K562 (cell line): ENCODE results near the gene RPF1. TPM values are rescaled to one million over a fixed set of nuclear protein-coding genes. Genes with fewer than 3 reads are reported as not detected.

ENCODE experiments used
- ARID2 ChIP-seq: fragments of 450-650 bp; IDR thresholded peaks from 2 replicates; pipeline ENCODE4 v1.6.1; 2017; ENCODE audit warnings: antibody characterized with exemption, mild to moderate bottlenecking
- DEAF1 ChIP-seq: fragments of 450-650 bp; formaldehyde crosslinking; IDR thresholded peaks from 2 replicates; pipeline ENCODE4 v1.4.0; 2020; ENCODE audit warnings: mild to moderate bottlenecking, moderate library complexity
- ETV5 ChIP-seq: sonication (generic); formaldehyde crosslinking; IDR thresholded peaks from 2 replicates; pipeline ENCODE4 v1.4.0; 2020; ENCODE audit warnings: low read depth, mild to moderate bottlenecking, missing genetic modification reagents
- GATAD2A ChIP-seq: fragments of 450-650 bp; IDR thresholded peaks from 2 replicates; pipeline ENCODE4 v1.6.1; 2017
- HLTF ChIP-seq: fragments of 450-650 bp; IDR thresholded peaks from 2 replicates; pipeline ENCODE4 v1.6.1; 2016
- HOXB6 ChIP-seq: fragments of 250-450 bp; sonication (Bioruptor Pico); IDR thresholded peaks from 2 replicates; pipeline ENCODE4 v1.5.1; 2022; ENCODE audit warnings: mild to moderate bottlenecking, borderline replicate concordance
- MAZ ChIP-seq, 2 experiments: fragments of 450-650 bp in 1 of 2; sonication (generic) in 1 of 2; formaldehyde crosslinking; IDR thresholded peaks in 1 of 2; conservative IDR thresholded peaks in 1 of 2; 2 replicates each; pipeline versions ENCODE4 v1.4.0 to v1.5.0; 2020; ENCODE audit warnings: mild to moderate bottlenecking in 1 of 2, missing genetic modification reagents in 1 of 2
- MECOM ChIP-seq: fragments of 250-450 bp; sonication (Bioruptor Pico); IDR thresholded peaks from 2 replicates; pipeline ENCODE4 v1.8.0; 2022; ENCODE audit warnings: inconsistent platforms
- NCOA2 ChIP-seq, 2 experiments: fragments of 450-650 bp; IDR thresholded peaks; 2 replicates each; pipeline ENCODE4 v1.6.1; 2018; ENCODE audit warnings: mild to moderate bottlenecking in 2 of 2, moderate library complexity in 1 of 2; ENCODE audit not compliant: partially characterized antibody in 2 of 2
- NFYB ChIP-seq: IDR thresholded peaks from 2 replicates; pipeline ENCODE4 v1.6.1; 2011; ENCODE audit warnings: mild to moderate bottlenecking, moderate library complexity; ENCODE audit not compliant: insufficient read length; ENCODE audit errors: extremely low read depth
- POLR2H ChIP-seq: IDR thresholded peaks from 2 replicates; pipeline ENCODE4 v1.6.1; 2016; ENCODE audit warnings: missing genetic modification characterization, low read depth, mild to moderate bottlenecking, control low read depth, missing compliant biosample characterization, moderate library complexity
- PURB ChIP-seq: sonication (generic); formaldehyde crosslinking; IDR thresholded peaks from 2 replicates; pipeline ENCODE4 v1.9.0; 2021; ENCODE audit warnings: low read depth, mild to moderate bottlenecking, missing genetic modification reagents
- RHOXF2B ChIP-seq: fragments of 250-450 bp; sonication (Bioruptor Pico); conservative IDR thresholded peaks from 2 replicates; pipeline ENCODE4 v1.5.1; 2021
- SAP30 ChIP-seq: fragments of 200-600 bp; sonication (generic); IDR thresholded peaks from 2 replicates; pipeline ENCODE4 v1.6.1; 2012; ENCODE audit warnings: borderline replicate concordance, low read depth, mild to moderate bottlenecking, moderate library complexity, low read length, control low read depth, inconsistent platforms; ENCODE audit not compliant: insufficient read depth, poor library complexity, severe bottlenecking
- SETDB1 ChIP-seq: IDR thresholded peaks from one replicate; pipeline ENCODE4 v1.6.1; 2012; ENCODE audit warnings: low read length, control low read depth, inconsistent platforms
- SIN3A ChIP-seq, 2 experiments: fragments of 150-350 bp in 1 of 2; IDR thresholded peaks; 2 replicates each; pipeline ENCODE4 v1.6.1; 2011 to 2016; ENCODE audit warnings: borderline replicate concordance in 2 of 2, low read depth in 2 of 2, low read length in 2 of 2, mild to moderate bottlenecking in 2 of 2, moderate library complexity in 2 of 2; ENCODE audit not compliant: control insufficient read depth in 1 of 2
- TCF7 ChIP-seq: sonication (generic); IDR thresholded peaks from 2 replicates; pipeline ENCODE4 v1.6.1; 2016; ENCODE audit warnings: antibody characterized with exemption, borderline replicate concordance
- ZBTB43 ChIP-seq: sonication (generic); formaldehyde crosslinking; IDR thresholded peaks from 2 replicates; pipeline ENCODE4 v1.8.0; 2023; ENCODE audit warnings: mild to moderate bottlenecking, missing genetic modification reagents
- ZFP30 ChIP-seq: fragments of 250-450 bp; sonication (Bioruptor Pico); IDR thresholded peaks from 2 replicates; pipeline ENCODE4 v1.8.0; 2022; ENCODE audit warnings: moderate library complexity, mild to moderate bottlenecking, inconsistent platforms, borderline replicate concordance
- ZFPM2 ChIP-seq: fragments of 250-450 bp; sonication (Bioruptor Pico); IDR thresholded peaks from 2 replicates; pipeline ENCODE4 v1.5.1; 2022; ENCODE audit warnings: mild to moderate bottlenecking
- ZNF239 ChIP-seq: fragments of 250-450 bp; sonication (Bioruptor Pico); IDR thresholded peaks from 2 replicates; pipeline ENCODE4 v1.4.0; 2020; ENCODE audit warnings: mild to moderate bottlenecking
- ZNF830 ChIP-seq: fragments of 250-450 bp; sonication (Bioruptor Pico); IDR thresholded peaks from 2 replicates; pipeline ENCODE4 v1.5.0; 2021; ENCODE audit warnings: mild to moderate bottlenecking
- ZZZ3 ChIP-seq: fragments of 450-650 bp; IDR thresholded peaks from 2 replicates; pipeline ENCODE4 v1.6.1; 2016; ENCODE audit warnings: antibody characterized with exemption, mild to moderate bottlenecking, moderate library complexity
- polyA plus RNA-seq, 8 experiments: library from polyadenylated mRNA; depleted of rRNA in 4 of 8; stranded (reverse) in 5 of 8; unstranded in 3 of 8; fragments of >200 nt; fragmentation: Nextera tagmentation in 2 of 8; fragmentation: Illumina TruSeq in 1 of 8; extraction: Ambion mirVana in 2 of 8; extraction: Trizol in 1 of 8; gene quantifications; 2 replicates each; pipeline versions ENCODE4 v1.2.1 to v1.2.3, GENCODE V29; 2011 to 2014; ENCODE audit warnings: inconsistent platforms in 1 of 8, missing spikeins in 1 of 8
- total RNA-seq, 7 experiments: library from RNA; depleted of rRNA in 6 of 7; stranded (reverse); fragments of >200 nt in 6 of 7; fragmentation: Illumina TruSeq in 2 of 7; extraction: Trizol in 2 of 7; gene quantifications; 2 replicates each; pipeline versions ENCODE4 v1.2.1 to v1.2.3, GENCODE V29; 2011 to 2021; ENCODE audit warnings: low replicate concordance in 1 of 7
- TF ChIP-seq, protein P1 (sequence below): fragments of 450-650 bp; formaldehyde crosslinking; IDR thresholded peaks from 2 replicates; pipeline ENCODE4 v1.4.0; 2022; ENCODE audit warnings: mild to moderate bottlenecking, moderate library complexity

The RPF1 gene
- total and polyA plus RNA-seq, 9 of the 15 experiments (the other 6 are each of a cell fraction or from before 2014, with no cell fraction given), result 52.4 to 156 (median 90.2) TPM

DNA sequence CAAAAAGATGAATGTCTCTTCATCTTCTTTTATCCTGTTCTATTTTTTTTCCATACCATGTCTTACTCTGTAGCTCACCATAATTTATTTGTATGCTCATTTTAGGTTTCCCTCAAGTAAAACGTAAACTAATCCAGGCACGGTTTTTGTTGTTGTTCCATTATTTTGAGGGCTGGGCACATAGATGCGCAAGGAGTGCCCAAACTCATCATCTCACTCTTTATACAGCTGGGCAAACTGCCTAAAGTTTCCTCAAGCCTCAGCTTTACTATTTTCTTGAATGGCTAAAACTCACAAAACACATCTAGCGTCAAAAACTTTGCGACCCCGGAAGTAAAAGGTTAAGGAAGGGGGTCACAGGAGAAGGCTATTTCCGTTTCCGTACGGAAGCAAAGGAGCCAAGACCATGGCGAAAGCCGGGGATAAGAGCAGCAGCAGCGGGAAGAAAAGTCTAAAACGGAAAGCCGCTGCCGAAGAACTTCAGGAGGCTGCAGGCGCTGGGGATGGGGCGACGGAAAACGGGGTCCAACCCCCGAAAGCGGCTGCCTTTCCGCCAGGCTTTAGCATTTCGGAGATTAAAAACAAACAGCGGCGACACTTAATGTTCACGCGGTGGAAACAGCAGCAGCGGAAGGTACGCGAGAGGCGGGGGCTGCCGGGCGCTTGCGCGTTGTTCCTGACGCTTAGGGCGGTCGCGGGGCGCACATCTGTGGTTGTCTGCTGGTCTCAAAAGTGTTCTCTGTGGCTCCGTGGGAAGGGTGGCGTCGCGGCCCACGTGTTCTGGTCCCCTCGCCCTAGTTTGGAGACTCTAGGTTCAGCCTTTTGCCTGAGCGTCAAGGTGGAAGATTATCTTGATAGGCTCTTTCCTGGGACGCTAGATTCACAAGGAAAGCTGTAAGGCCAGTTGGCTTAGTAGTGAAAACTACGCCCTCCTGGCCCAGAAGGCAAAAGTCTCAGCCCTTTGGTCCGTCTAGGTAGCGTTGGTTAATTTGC lies at the start of gene RPF1 (continued):
- TF ChIP-seq NFYB, result no peak
- peak; percentile 65; the same call in 1 of the 2 replicates for TF ChIP-seq ETV5
- no peak for TF ChIP-seq ZBTB43
- TF ChIP-seq HOXB6 (CRISPR knock-in tag), result no peak
- 0 out of 2 replicates have a peak, but pooled peaks have one; percentile 33 for TF ChIP-seq MECOM
- no peak for TF ChIP-seq ZZZ3
- TF ChIP-seq GATAD2A, result no peak
- no peak for TF ChIP-seq ZFPM2 (CRISPR knock-in tag)
- no peak for TF ChIP-seq RHOXF2B (CRISPR knock-in tag)
- no peak for TF ChIP-seq SETDB1
- TF ChIP-seq PURB, result no peak
- no peak for TF ChIP-seq ZNF239 (CRISPR knock-in tag)
- no peak for TF ChIP-seq DEAF1 (CRISPR knock-in tag)
- TF ChIP-seq TCF7, result no peak
- TF ChIP-seq ZNF830 (CRISPR knock-in tag), result no peak
- peak; percentile 64 to 71; a peak in 2 of 4 replicates for TF ChIP-seq SIN3A (IDR thresholded peaks at IDR 0.05; ENCODE audit: borderline replicate concordance in 2 of 2, control insufficient read depth in 1 of 2, low read depth in 2 of 2, low read length in 2 of 2)
- no peak for TF ChIP-seq ARID2
- no peak for TF ChIP-seq HLTF
- TF ChIP-seq NCOA2 (IDR thresholded peaks at IDR 0.05; ENCODE audit: partially characterized antibody in 2 of 2), result no peak
- TF ChIP-seq, protein P1, sequence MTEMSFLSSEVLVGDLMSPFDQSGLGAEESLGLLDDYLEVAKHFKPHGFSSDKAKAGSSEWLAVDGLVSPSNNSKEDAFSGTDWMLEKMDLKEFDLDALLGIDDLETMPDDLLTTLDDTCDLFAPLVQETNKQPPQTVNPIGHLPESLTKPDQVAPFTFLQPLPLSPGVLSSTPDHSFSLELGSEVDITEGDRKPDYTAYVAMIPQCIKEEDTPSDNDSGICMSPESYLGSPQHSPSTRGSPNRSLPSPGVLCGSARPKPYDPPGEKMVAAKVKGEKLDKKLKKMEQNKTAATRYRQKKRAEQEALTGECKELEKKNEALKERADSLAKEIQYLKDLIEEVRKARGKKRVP (CRISPR knock-in tag), result no peak
- peak; percentile 81 for TF ChIP-seq SAP30
- no peak for TF ChIP-seq ZFP30 (CRISPR knock-in tag)
- TF ChIP-seq POLR2H (tag), result peak; percentile 85
- peak; percentile 41 to 51; a peak in 3 of 4 replicates for TF ChIP-seq MAZ (CRISPR knock-in tag; conservative IDR thresholded peaks at IDR 0.05 in 1 of 2, IDR thresholded peaks at IDR 0.05 in 1 of 2)
